ENCODE data around the gene PABPN1.
A peak's percentile ranks its signal among the peaks of the same experiment; 100 is the strongest.

The PABPN1 gene

GRCh38 chr14:23324993-23325392, 3.7 kb downstream of the PABPN1 start:
- intact Hi-C loops (cut with DNase I), result loop anchor here (5.0 kb wide), 2 partner anchors 37 to 232 kb away; partner anchors contain the start of gene THTPA
- DNase-seq, result no peak

- intact Hi-C loops (cut with DNase I), result loop anchor here (5.0 kb wide), 2 partner anchors 37 to 232 kb away; partner anchors contain the start of gene THTPA
- DNase-seq, result peak in 1 of 10 donors; percentile 47
These were observed 4.5 kb downstream of the PABPN1 start for GRCh38 chr14:23325746-23326145.

GRCh38 chr14:23326491-23327332, 5.5 kb downstream of the PABPN1 start:
- intact Hi-C loops (cut with DNase I), result loop anchor here (5.0 kb wide), 2 partner anchors 36 to 231 kb away; partner anchors contain the start of gene THTPA
- no peak for DNase-seq

- intact Hi-C loops (cut with DNase I), result loop anchor here (1.0 to 5.0 kb wide), 4 partner anchors 34 to 229 kb away; partner anchors contain the start of genes NGDN and THTPA
- DNase-seq, result peak in 7 of 10 donors; percentile 65 to 89 (median 80)
These were observed 6.9 kb downstream of the PABPN1 start for GRCh38 chr14:23327947-23328744.

GRCh38 chr14:23335623-23336022, 14.4 kb downstream of the PABPN1 start:
- intact Hi-C loops (cut with DNase I), result no loop called here
- DNase-seq, result no peak

GRCh38 chr14:23339506-23340268, 18.4 kb downstream of the PABPN1 start:
- no peak for DNase-seq
- intact Hi-C loops (cut with DNase I), result no loop called here

GRCh38 chr14:23344481-23344880, 23.2 kb downstream of the PABPN1 start:
- intact Hi-C loops (cut with DNase I), result no loop called here
- DNase-seq, result no peak

- intact Hi-C loops (cut with DNase I), result no loop called here
- DNase-seq, result peak in 1 of 10 donors; percentile 77
These were observed 24.9 kb downstream of the PABPN1 start for GRCh38 chr14:23345987-23346692.

GRCh38 chr14:23346693-23347405, 25.6 kb downstream of the PABPN1 start:
- intact Hi-C loops (cut with DNase I), result no loop called here

GRCh38 chr14:23347406-23348296, 26.4 kb downstream of the PABPN1 start:
- DNase-seq, result no peak
- intact Hi-C loops (cut with DNase I), result no loop called here

More at GRCh38 chr14:23346693-23347405, 25.6 kb downstream of the PABPN1 start:
- no peak for DNase-seq

- DNase-seq, result no peak
- intact Hi-C loops (cut with DNase I), result no loop called here
These were observed 27.0 kb downstream of the PABPN1 start for GRCh38 chr14:23348297-23348655.

- intact Hi-C loops (cut with DNase I), result no loop called here
- no peak for DNase-seq
These were observed 28.0 kb downstream of the PABPN1 start for GRCh38 chr14:23349156-23349845.

GRCh38 chr14:23351681-23352505, 30.6 kb downstream of the PABPN1 start:
- intact Hi-C loops (cut with DNase I), result loop anchor here (5.0 kb wide), 1 partner anchor 115 kb away; the partner anchor contains the start of gene NGDN
- DNase-seq, result peak in 4 of 10 donors; percentile 33 to 92 (median 66)

GRCh38 chr14:23352506-23353432, 31.5 kb downstream of the PABPN1 start, which contains the start of gene SLC22A17:
TSS of gene SLC22A17 (minus strand) at chr14:23352887.
- peak; percentile 85 to 99 (median 92) for DNase-seq
- intact Hi-C loops (cut with DNase I), result loop anchor here (5.0 kb wide), 1 partner anchor 115 kb away; the partner anchor contains the start of gene NGDN

GRCh38 chr14:23353433-23353780, 32.1 kb downstream of the PABPN1 start:
- intact Hi-C loops (cut with DNase I), result loop anchor here (5.0 kb wide), 1 partner anchor 114 kb away; the partner anchor contains the start of gene NGDN
- DNase-seq, result no peak
